NCI-H2171 (cell line): ENCODE data around the gene LUZP2.

Source experiments
- DNase-seq: peaks from one replicate; lab custom pipeline; 2025; lab: John Stamatoyannopoulos, UW

Gene LUZP2

GRCh38 chr11:24567380-24567779 lies 70.5 kb downstream of the LUZP2 start:
- no peak for DNase-seq

GRCh38 chr11:24572376-24572775 lies 75.5 kb downstream of the LUZP2 start:
- no peak for DNase-seq

- no peak for DNase-seq
Measured at GRCh38 chr11:24574461-24574860, 77.6 kb downstream of the LUZP2 start.

GRCh38 chr11:24575392-24575791 lies 78.5 kb downstream of the LUZP2 start:
- DNase-seq, result no peak

- DNase-seq, result no peak
Measured at GRCh38 chr11:24585192-24585591, 88.3 kb downstream of the LUZP2 start.

- no peak for DNase-seq
Measured at GRCh38 chr11:24587635-24588034, 90.8 kb downstream of the LUZP2 start.

GRCh38 chr11:24588081-24588480 lies 91.2 kb downstream of the LUZP2 start:
- no peak for DNase-seq

GRCh38 chr11:24589064-24589463 lies 92.2 kb downstream of the LUZP2 start:
- DNase-seq, result no peak

- no peak for DNase-seq
Measured at GRCh38 chr11:24591283-24591682, 94.4 kb downstream of the LUZP2 start.

- DNase-seq, result no peak
Measured at GRCh38 chr11:24592360-24592759, 95.5 kb downstream of the LUZP2 start.

- DNase-seq, result no peak
Measured at GRCh38 chr11:24593332-24593731, 96.5 kb downstream of the LUZP2 start.

- DNase-seq, result no peak
Measured at GRCh38 chr11:24594401-24594800, 97.5 kb downstream of the LUZP2 start.

GRCh38 chr11:24598641-24599040 lies 101.8 kb downstream of the LUZP2 start:
- DNase-seq, result no peak

- DNase-seq, result no peak
Measured at GRCh38 chr11:24609192-24610119, 112.6 kb downstream of the LUZP2 start.

- no peak for DNase-seq
Measured at GRCh38 chr11:24615451-24616160, 118.8 kb downstream of the LUZP2 start.

GRCh38 chr11:24617856-24618255 lies 121.0 kb downstream of the LUZP2 start:
- DNase-seq, result no peak

GRCh38 chr11:24619900-24620299 lies 123.0 kb downstream of the LUZP2 start:
- no peak for DNase-seq

GRCh38 chr11:24622262-24622661 lies 125.4 kb downstream of the LUZP2 start:
- no peak for DNase-seq

GRCh38 chr11:24623121-24623520 lies 126.3 kb downstream of the LUZP2 start:
- no peak for DNase-seq

- no peak for DNase-seq
Measured at GRCh38 chr11:24624432-24624831, 127.6 kb downstream of the LUZP2 start.

- DNase-seq, result no peak
Measured at GRCh38 chr11:24625975-24626374, 129.1 kb downstream of the LUZP2 start.

- DNase-seq, result no peak
Measured at GRCh38 chr11:24628224-24628776, 131.4 kb downstream of the LUZP2 start.

- DNase-seq, result no peak
Measured at GRCh38 chr11:24634606-24635160, 137.8 kb downstream of the LUZP2 start.
